SHP77 treated with DMSO at 0.1 percent for 48 hours (cell line): Measurements from ENCODE around the gene OR2V2.
A peak's percentile ranks its signal among the peaks of the same experiment; 100 is the strongest.

ENCODE experiments used
- DNase-seq: peaks from one replicate; lab custom pipeline; 2025; lab: John Stamatoyannopoulos, UW

OR2V2 gene

DNA sequence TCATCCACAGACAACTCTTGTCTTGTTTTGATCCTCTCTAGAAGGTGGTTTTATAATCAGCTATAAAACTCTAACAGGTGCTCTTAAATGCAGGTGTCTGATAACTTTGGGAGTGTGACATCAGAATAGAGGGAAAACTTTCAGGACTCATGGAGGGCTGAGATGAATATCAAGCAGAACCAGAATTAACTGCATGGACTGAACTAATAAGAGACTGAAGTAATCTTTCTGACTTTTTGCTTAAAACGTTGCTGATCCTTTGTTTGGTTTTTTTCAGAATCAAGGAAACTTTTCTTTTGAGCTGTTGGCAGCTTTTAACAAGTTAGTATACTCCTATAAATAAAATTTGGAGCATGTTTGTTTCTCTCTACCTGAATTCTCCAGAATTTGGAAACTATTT, 2.3 kb upstream of the OR2V2 start:
- no peak for DNase-seq

- no peak for DNase-seq
Measured at GRCh38 chr5:181149355-181149754, 2.0 kb downstream of the OR2V2 start.

DNA sequence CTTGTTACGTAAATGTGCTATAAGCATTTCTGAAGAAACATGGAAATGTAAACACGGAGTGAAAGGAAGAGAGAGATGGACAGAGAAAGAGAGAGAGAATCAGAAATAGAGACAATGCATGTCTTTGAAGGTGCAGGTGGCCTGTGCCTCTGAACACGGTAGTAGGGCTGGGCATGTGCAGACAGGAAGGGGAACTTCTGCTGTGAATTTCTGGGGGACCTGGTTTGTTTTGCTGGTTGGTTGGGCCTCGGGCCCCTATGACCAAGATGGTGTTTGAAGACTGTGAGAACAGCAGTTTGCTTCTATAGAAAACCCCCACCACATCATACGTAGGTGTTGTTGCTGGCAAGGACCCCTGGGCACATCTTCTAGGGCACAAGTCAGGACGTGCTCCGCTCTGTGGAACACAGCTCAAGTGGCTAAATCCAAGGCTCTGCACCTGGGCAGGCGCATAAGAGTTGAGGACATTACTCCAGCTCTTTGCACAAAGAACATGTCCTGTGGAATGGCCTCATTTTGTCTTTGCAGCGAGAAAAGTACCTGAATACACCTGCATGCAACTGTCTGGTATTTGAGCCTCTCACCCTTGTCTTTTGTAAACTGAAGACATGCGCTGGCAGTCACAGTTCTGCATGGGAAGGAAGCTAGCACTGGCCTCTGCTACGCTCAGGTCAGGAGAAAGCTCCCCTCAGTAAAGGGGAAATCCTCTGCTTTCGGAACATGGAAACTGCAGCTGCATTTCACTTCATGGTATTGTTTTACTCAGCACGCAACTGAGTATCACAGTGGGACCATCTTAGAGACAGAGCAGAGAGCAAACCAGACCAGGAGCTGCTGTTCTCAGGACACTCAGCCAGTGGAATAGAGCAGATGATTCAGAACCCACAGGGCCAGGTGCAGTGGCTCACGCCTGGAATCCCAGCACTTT, 2.7 kb downstream of the OR2V2 start:
- DNase-seq, result no peak

GRCh38 chr5:181151146-181151545, 3.8 kb downstream of the OR2V2 start:
- DNase-seq, result peak; percentile 2

DNA sequence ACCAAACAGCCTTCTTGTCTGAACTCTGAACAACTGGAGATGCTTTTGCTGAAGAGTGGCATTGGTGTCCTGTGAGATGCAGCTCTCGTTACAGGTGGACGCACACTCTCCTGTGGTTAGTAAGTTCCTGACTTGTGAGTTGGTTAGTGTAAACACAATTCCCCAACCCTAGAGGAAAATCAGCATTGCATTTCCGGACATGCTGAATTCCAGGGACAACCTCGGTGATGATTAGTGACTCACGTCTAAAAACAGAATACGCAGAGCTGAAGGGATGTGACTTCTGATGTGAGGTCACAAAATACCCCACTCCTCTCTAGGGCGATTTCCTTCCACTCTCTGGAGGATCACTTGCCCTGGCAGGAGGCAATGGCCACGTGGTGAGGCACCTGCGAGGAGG, 5.0 kb downstream of the OR2V2 start:
- no peak for DNase-seq

DNA sequence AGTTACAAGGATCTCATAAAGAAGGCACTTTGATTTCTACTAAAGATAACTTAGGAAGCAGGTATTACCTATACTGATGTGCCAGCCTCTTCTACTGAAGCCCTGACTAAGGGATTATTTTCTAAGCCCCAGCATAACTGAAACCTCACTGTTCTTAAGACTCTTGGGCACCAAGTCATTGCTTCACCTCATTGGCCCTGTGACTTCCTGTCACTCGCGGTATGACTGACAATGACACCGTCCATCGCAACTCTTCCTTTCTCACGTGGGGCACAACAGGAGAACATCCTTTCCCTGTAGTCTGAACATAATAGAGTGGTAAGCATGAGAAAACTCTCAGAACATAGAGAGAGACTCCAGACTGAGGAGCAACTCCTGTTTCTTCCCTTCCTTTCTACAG, 6.4 kb downstream of the OR2V2 start:
- no peak for DNase-seq

DNA sequence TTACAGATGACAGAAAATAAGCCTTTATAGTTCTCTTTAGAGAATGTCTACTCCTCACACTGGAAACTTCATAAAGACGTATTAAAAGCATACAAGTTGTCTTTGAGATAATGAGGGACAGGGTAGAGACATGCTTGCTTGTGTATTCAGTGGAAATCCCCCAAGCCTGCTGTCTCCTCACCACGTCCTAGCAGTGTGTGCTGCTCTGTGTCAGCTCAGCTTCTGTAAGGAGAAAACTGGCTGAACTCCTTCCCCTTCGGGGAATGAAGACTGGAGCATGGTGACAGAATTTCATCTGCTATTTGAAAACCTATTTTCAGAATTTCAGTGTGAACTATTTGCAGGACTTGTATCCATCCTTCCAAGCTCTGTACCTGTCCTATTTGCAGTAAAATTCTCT, 9.4 kb downstream of the OR2V2 start:
- DNase-seq, result no peak

DNA sequence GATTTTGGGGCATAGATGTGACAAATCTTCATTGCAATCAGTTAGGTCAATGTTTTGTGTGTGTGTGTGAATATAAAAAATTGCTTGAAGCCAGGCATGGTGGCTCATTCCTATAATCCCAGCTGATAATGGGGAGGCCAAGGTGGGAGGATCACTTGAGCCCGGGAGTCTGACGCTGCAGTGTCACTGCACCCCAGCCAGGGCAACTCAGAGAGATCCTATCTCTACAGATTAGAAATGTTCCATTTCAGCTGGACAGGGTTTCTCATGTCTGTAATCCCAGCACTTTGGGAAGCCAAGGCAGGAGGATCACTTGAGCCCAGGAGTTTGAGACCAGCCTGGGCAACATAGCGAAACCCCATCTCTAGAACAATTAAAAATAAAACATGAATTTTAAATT, 11.5 kb downstream of the OR2V2 start:
- no peak for DNase-seq

- peak; percentile 25 for DNase-seq
Measured at GRCh38 chr5:181159286-181160151, 12.1 kb downstream of the OR2V2 start.

DNA sequence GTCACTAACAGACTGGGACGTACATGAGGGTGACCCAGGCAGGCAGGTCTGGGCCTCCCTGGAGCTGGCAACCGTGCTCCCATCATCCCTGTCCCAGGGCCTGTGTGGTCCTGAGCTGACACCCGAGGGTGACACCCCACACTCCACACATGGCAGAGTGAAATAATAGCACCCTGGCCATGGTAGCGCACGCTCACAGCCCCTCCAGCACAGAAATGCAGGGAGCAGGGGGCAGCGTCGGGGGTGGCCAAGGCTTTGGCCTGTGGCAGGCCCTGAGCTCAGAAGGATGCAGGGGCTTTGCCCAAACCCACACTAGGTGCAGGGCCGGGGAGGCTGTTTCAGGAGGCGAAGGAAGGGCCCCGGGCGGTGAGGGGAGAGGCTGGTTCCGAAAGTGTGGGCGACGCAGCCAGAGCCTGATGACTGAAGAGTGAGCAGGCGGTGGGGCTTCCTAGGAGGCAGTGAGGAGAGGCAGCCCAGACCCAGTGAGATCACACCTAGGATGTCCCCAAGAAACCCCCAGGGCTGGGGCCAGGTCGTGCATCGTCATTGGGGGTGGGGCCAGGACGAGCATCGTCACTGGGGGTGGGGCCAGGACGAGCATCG, 12.9 kb downstream of the OR2V2 start:
- peak; percentile 3 for DNase-seq

DNA sequence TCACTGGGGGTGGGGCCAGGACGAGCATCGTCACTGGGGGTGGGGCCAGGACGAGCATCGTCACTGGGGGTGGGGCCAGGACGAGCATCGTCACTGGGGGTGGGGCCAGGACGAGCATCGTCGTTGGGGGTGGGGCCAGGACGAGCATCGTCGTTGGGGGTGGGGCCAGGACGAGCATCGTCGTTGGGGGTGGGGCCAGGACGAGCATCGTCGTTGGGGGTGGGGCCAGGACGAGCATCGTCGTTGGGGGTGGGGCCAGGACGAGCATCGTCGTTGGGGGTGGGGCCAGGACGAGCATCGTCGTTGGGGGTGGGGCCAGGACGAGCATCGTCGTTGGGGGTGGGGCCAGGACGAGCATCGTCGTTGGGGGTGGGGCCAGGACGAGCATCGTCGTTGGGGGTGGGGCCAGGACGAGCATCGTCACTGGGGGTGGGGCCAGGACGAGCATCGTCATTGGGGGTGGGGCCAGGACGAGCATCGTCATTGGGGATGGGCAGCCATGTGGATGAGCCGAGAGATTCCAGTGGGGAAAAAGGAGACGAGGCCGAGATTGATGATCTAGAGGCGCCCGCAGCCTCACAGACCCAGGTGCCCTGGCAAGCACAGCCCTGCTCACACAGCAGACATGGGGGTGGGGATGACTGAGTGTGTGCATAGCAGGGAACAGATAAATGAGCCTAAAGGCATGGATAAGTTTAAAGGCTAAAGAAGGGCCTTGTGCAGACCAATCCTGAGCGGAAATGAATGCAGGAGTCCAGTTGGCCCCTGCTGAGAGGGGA, 13.6 kb downstream of the OR2V2 start:
- DNase-seq, result peak; percentile 56

DNA sequence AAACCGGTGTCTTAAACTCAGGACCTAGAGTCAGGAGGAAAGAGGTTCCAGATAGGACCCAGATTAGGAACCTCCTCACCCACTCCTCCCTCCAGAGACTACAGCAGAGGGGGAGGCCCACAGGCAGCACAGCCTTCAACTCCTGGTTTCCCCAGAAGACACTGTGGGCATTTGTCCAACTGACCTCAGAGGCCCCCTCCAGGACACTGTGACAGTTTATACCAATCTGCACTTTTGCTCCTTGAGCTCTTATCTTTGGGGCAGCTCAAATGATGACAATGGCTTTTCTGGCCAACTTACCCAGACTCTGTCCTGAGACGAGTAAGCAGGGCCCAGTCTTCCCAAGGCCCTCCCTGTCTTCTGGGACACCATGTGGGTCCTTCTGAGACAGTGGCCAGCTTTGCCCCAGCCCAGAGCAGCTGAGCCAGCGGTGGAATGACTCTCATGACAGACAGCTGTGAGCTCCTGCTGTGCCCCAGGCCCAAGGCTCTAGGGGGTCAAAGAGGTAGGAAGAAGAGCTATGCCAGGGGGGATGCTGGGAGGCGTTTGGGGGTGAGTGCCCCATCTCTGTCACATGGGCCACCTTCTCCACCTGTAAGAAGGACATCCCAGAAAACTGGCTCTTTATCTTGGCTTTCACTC, 14.3 kb downstream of the OR2V2 start:
- no peak for DNase-seq

DNA sequence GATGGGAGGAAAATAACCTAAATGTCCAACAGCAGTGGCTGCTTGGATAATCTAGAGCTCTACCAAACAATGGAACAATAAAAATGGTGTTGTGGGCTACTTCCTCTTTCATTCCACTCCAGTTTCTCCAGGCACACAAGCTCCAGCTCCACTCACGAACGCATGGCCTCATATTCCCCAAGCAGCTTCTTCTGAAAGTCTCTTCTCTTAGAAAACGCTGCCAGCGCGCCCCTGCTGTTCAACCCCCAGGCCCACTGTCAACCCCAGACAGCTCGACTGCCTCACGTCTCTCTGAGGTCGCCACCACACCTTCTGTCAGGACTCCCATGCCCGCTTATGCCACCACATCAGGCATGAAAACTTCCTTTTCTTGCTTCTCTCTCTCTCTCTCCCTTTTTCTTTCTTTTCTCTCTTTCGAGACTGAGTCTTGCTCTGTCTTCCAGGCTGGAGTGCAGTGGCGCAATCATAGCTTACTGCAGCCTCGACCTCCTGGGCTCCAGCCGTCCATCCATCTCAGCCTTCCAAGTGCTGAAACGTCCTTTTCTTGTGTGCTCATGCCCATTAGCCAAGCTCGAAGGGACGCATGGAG, 16.2 kb downstream of the OR2V2 start:
- DNase-seq, result no peak

DNA sequence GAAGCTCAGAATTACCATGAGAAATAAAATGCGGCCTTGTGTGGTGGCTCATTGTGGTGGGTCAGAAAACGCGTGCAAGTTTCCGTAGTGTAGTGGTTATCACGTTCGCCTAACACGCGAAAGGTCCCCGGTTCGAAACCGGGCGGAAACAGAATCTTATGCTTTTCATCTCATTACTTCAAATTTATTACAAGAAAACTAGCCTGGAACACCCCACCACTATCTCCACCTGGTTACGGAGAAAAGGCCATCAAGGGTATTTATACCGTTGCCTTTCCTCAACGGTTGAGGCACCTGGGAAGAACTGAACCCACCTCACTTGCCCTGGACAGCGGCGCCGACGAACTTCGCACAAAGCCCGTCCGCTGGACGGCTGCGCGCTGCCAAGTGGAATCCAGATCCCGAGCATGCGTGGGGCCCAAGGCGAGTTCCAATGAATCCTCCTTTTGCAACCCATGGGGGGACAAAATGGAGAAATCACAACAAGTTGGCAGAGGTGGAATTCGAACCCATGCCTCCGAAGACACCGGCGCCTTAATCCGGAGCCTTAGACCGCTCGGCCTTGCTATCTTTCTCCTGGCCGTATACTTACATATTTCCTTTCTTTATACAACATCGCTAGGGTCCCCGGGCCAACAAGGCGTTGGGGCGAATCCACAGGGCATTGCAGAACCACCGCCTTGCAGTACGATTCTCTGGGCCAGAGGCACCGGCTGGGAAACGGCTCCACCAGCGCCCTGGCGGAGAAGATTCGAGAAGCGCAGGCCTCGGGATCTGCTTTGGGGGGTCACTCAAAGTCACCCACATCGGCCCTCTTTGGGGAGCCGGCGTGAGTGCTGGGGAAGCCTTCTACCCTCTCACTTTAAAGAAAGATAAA, 16.9 kb downstream of the OR2V2 start:
- no peak for DNase-seq

DNA sequence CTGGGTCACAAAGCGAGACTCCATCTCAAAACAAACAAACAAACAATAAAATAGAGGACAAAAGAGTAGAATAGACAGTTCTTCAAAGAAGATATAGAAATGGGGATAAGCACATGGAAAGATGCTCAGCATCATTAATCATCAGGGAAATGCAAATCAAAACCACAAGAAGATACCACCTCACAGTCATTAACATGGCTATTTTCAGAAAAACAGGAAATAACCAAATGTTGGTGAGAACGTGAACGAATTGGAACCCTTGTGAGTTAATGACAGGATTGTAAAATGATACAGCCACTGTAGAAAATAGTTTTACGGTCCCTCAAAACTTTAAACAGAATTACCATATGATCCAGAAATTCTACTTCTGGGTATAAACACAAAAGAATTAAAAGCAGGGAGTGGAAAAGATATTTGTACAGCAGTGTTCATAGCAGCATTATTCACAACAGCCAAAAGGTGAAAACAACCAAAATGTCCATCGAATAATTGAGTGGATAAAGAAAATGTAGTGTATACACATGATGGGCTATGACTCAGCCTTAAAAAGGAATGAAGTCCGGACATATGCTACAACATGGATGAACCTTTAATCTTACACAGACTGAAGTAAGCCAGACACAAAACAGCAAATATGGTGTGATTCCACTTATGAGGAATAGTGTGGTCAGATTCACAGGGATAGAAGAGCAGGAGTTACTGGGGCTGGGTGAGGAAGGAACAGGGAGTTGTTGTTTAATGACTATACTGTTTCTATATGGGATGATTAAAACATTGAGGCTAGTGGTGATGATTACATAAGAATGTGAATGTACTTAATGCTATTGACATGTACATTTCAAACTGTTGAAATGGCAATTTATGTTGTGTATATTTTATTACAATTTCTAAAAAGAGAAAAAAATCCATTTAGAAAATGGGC, 19.7 kb downstream of the OR2V2 start:
- no peak for DNase-seq

DNA sequence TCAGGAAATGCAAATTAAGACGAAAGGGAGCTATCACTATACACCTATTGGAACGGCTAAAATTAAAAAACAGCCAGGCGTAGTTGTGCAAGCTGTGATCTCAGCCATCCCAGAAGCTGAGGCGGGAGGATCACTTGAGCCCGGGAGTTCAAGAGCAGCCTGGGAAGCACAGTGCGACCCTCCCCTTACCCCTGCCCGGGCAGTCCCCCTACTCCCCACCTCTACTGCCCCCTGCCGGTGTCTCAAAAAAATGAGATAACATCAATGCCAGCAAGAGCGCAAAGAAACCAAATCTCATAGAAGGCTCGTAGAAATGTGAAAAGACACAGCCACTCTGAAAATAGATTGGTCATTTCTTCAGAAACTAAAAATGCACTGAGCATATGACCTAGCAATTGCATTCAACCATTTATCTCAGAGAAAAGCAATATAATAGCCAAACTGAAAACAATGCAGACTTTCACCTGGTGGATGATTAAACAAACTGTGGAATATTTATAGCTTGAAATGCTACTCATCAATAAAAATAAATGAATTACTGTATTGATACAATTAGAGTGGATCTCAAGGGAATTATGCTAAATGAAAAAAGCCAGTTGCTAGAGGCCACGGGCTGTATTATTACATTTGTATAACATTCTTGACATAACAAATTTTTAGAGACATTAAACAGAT, 20.6 kb downstream of the OR2V2 start:
- DNase-seq, result peak; percentile 31

DNA sequence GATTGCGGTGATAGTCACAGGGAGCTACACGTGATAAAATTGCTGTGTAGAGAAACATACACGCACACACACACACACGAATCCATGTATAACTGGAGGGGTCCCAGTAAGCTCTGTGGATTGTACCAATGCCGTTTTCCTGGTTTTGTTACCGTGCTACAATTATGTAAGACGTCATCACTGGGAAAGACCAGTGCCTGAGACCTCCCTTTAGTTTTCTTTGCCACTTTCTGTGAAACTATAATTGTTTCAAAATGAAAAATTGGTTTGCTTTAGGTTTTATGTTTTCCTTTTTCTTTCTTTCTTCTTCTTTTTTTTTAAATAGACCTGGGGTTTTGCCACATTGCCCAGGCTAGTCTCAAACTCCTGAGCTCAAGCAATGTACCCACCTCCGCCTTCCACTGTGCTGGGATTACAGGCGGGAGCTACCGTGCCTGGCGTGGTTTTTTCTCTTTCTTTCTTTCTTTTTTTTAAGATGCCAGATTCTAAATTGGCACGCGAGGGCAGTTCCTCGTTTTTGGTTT, 21.3 kb downstream of the OR2V2 start:
- no peak for DNase-seq
